Duodenal mucosa (tissue), 2 donors: Measurements from ENCODE around the gene FLYWCH2.
"Not testable (repeated sequence)": the region's sequence is repeated elsewhere in the genome, so short reads cannot be mapped to it uniquely, and the experiment has no call there.

ENCODE experiments used
- H3K27ac ChIP-seq: one replicate; pipeline ENCODE4 v1.7.0; 2013; ENCODE audit warnings: low read depth, low read length
- H3K27me3 ChIP-seq, 2 donors: one replicate each; pipeline ENCODE4 v1.7.0; 2013; ENCODE audit warnings: low read length in 2 of 2, control low read depth in 1 of 2; ENCODE audit not compliant: insufficient read depth in 2 of 2, control insufficient read depth in 1 of 2
- H3K36me3 ChIP-seq, 2 donors: one replicate each; pipeline ENCODE4 v1.7.0; 2013; ENCODE audit warnings: low read length in 2 of 2, control low read depth in 1 of 2; ENCODE audit not compliant: insufficient read depth in 2 of 2, control insufficient read depth in 1 of 2
- H3K4me1 ChIP-seq, 2 donors: one replicate each; pipeline ENCODE4 v1.7.0; 2013; ENCODE audit warnings: low read length in 2 of 2, control low read depth in 1 of 2; ENCODE audit not compliant: insufficient read depth in 2 of 2, control insufficient read depth in 1 of 2
- H3K4me3 ChIP-seq, 2 donors: one replicate each; pipeline ENCODE4 v1.7.0; 2013; ENCODE audit warnings: low read length in 2 of 2, low read depth in 1 of 2
- H3K9ac ChIP-seq, 2 donors: one replicate each; pipeline ENCODE4 v1.7.0; 2013; ENCODE audit warnings: low read length in 2 of 2, low read depth in 1 of 2
- H3K9me3 ChIP-seq, 2 donors: one replicate each; pipeline ENCODE4 v1.7.0; 2013; ENCODE audit warnings: low read length in 2 of 2, control low read depth in 1 of 2; ENCODE audit not compliant: control insufficient read depth in 1 of 2

The FLYWCH2 gene

DNA sequence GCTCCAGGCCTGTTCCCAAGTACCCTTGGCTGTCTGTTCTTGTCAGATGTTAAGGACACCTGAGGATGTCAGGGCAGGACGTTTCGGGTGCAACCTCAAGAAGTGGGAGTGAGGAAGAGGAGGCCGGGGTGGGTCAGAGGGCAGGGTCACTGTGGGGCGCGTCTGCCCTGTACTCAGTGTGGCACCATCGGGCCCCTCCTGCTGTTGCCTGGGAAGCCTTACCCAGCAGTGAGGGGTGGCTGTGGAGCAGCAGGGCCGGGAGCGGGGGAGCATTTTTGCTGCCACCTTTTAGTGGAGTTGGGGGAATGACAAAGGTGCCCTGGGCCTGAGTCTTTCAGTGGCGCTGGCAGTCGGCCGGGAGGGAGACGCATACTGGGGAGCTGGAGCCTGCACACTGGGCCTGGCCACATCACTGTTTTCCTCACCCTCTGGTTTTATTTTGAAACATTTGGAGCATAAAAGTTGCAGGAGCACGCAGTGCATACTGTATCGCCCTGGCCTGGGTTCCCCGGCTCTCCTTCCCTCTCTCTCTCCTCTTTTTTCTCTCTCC is 17.6 kb downstream of the FLYWCH2 start:
- Histone ChIP-seq H3K36me3 (peaks cover 0 to 17% of the 10 kb centered on the region in 2 donors), H3K9ac (no peak overlapping the region), H3K27me3 (no peaks in the 10 kb centered on the region), H3K4me1 (peaks cover 5 to 6% of the 10 kb centered on the region in 2 donors), H3K9me3 (no peaks in the 10 kb centered on the region), H3K4me3 (no peak overlapping the region), H3K27ac (no peak overlapping the region)

DNA sequence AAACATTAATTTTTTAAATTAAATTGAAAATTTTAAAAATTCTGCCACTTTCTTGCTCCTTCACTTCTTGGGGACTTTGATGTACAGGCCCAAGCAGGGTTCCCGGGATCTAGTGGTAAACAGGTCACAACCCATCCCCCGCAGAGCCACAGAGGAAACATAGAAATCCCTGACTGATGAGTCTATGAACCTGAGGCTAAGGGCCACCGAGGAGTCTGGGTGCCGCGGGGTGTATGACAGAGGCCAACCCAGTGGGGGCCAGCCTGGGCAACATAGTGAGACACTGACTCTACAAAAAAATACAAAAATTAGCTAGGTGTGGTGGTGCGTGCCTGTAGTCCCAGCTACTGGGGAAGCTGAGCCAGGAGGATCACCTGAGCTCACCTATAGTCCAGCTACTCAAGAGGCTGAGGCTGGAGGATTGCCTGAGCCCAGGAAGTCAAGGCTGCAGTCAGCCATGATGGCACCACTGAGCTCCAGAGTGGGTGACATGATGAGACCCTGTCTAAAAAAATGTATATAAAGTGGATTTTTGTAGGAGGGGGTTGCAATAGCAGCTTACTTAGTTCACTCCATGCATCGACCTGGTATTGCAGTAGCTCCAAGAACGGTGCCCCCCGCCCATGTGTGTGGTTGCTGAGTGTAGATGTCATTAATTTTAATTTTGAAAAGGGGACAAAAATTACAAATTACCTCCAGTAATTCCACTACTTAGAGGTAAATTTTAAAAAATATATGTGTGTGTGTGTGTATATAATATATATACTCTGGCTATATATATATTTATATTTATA is 19.5 kb downstream of the FLYWCH2 start:
- no peak overlapping the region for H3K27ac ChIP-seq
- H3K36me3 ChIP-seq = peaks cover 0 to 9% of the 10 kb centered on the region in 2 donors
- no peak overlapping the region for H3K9ac ChIP-seq
- no peak overlapping the region for H3K4me3 ChIP-seq
- H3K27me3 ChIP-seq = no peaks in the 10 kb centered on the region
- H3K4me1 ChIP-seq = peaks cover 9% of the 10 kb centered on the region in 2 donors
- H3K9me3 ChIP-seq = no peaks in the 10 kb centered on the region

DNA sequence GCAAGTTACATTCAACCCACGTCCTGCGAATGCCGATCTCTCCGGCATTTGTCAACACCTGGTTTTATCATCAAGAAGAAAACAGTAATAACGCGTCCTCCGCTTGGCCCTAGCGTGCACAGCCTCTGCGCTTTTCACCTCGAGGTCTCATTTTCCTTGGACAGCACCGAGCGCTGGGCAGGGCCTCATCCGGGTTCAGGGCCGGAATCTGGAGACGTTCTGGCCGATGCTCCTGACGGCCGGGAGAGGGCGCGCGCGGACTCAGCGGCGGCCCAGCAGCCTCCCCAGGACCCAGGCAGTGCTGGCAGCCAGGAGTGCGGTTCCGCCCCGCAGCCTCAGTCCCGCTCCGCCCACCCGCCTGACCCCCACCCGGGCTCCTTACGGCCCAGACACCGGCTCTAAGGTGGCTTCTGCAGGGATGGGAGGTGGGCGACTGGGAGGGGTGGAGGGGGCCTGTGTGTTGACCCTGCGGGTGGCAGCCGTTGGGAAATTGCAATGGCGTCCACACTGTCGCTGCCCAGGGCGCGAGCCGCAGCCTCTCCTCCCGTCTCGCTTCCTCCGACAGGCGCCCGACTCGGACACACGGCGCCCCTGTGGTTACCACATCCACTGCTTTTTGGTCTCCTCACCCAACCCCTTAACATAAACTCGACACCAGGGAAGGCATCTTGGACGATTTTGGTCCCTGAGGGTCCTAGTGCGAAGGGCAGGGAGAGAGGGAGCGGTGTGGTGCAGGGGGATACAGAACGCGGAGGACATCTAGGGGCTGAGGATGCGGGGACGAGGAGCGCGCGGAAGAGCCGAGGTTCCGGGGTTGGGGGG is 21.3 kb downstream of the FLYWCH2 start:
- no peaks in the 10 kb centered on the region for H3K9me3 ChIP-seq
- H3K36me3 ChIP-seq = peaks cover 0 to 4% of the 10 kb centered on the region in 2 donors
- no peaks in the 10 kb centered on the region for H3K27me3 ChIP-seq
- peak overlapping the region; percentile 93 for H3K27ac ChIP-seq
- peak overlapping the region; percentile 95 to 98 for H3K9ac ChIP-seq
- peaks cover 9% of the 10 kb centered on the region in 2 donors for H3K4me1 ChIP-seq
- H3K4me3 ChIP-seq = peak overlapping the region; percentile 95 to 97

DNA sequence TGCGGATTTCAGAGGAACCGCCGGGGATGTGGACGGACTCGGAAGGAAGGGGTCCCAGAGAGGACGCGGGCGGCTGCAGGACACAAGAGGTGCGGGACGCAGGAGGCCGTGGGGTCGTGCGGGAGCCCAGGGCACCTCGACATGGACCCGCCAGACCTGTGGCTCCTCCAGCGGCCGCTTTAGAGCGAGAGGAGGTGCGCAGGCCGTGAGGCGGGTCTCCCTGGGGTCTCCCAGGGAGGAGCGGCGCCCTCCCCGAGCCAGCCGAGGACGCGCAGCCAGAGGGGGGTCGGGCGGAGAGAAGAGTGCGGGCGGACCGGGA is 21.9 kb downstream of the FLYWCH2 start:
- Histone ChIP-seq H3K4me1 (peaks cover 9% of the 10 kb centered on the region in 2 donors), H3K27ac (peak overlapping the region; percentile 93)

DNA sequence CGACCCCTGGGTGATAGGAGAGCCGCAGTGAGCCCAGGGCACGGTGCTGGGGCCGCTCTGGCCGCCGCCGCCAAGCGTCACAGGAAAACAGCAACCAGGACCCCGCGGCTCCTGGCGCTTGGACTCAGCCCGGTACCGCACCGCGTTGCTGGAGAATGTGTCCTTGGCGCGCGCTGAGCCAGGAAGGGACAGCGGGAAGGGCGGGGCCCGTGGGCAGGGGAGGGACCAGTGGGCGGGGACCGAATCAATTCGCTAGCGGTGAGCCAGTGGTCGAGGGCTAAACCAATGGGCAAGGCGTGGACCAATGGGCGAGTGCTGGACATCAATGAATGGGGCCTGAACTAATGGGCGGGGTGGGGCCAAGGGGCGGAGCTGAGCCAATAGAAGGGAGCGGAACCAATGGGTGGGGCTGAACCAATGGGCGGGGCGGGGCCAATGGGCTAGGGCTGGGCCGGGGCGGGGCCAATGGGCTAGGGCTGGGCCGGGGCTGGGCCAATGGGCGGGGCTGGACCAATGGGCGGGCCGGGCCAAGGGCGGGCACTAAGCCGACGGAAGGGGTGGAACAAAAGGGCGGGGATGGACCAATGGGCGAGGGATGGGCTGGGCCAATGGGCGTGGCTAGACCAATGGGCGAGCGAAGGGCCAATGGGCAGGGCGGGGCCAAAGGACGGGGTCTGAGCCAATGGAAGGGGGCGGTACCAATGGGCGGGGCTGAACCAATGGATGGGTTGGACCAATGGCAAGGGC is 22.4 kb downstream of the FLYWCH2 start:
- peaks cover 9% of the 10 kb centered on the region in 2 donors for H3K4me1 ChIP-seq
- peak overlapping the region; percentile 95 to 98 for H3K9ac ChIP-seq
- H3K27ac ChIP-seq = peak overlapping the region; percentile 93
- no peaks in the 10 kb centered on the region for H3K36me3 ChIP-seq
- no peaks in the 10 kb centered on the region for H3K27me3 ChIP-seq
- no peaks in the 10 kb centered on the region for H3K9me3 ChIP-seq
- peak overlapping the region; percentile 95 to 97 for H3K4me3 ChIP-seq

More for the DNA sequence above, 21.9 kb downstream of the FLYWCH2 start:
- H3K27me3 ChIP-seq = no peaks in the 10 kb centered on the region
- peak overlapping the region; percentile 95 to 98 for H3K9ac ChIP-seq
- H3K4me3 ChIP-seq = peak overlapping the region; percentile 95 to 97
- no peaks in the 10 kb centered on the region for H3K9me3 ChIP-seq
- no peaks in the 10 kb centered on the region for H3K36me3 ChIP-seq

DNA sequence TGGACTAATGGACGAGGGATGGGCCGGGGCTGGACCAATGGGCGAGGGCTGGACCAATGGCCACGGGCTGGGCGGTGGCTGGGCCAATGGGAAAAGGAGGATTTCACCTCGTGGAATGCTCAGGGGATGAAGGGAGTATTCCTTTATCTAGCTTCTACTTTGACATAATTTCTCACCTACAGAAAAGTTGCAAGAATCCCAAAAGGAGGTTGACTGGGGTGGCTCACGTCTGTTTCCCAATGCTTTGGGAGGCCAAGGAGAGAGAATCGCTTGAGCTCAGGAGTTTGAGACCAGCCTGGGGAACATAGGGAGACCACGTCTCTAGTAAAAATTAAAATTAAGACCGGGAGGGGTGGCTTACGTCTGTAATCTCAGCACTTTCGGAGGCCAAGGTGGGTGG is 23.0 kb downstream of the FLYWCH2 start:
- Histone ChIP-seq H3K9me3 (no peaks in the 10 kb centered on the region), H3K27ac (peak overlapping the region; percentile 39), H3K4me1 (peaks cover 9% of the 10 kb centered on the region in 2 donors), H3K36me3 (no peaks in the 10 kb centered on the region), H3K4me3 (no peak overlapping the region), H3K27me3 (no peaks in the 10 kb centered on the region), H3K9ac (no peak overlapping the region)

DNA sequence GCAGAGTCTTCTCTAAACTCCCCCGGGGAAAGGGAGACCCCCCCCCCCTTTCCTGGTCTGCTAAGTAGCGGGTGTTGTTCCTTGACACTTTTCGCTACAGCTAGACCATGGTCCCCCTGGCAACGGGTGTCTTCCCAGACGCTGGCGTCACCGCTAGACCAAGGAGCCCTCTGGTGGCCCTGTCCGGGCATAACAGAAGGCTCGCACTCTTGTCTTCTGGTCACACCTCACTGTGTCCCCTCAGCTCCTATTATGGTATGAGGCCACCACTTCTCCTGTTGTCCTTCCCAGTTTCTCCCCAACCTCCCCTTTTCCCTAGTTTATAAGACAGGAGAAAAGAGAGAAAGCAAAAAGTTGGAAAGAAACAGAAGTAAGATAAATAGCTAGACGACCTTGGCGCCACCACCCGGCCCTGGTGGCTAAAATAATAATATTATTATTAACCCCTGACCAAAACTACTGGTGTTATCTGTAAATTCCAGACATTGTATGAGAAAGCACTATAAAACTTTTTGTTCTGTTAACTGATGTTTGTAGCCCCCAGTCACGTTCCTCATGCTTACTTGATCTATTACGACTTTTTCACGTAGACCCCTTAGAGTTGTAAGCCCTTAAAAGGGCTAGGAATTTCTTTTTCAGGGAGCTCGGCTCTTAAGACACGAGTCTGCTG is 24.2 kb downstream of the FLYWCH2 start:
- H3K4me3 ChIP-seq, H3K27ac ChIP-seq, H3K4me1 ChIP-seq: not testable (repeated sequence)

DNA sequence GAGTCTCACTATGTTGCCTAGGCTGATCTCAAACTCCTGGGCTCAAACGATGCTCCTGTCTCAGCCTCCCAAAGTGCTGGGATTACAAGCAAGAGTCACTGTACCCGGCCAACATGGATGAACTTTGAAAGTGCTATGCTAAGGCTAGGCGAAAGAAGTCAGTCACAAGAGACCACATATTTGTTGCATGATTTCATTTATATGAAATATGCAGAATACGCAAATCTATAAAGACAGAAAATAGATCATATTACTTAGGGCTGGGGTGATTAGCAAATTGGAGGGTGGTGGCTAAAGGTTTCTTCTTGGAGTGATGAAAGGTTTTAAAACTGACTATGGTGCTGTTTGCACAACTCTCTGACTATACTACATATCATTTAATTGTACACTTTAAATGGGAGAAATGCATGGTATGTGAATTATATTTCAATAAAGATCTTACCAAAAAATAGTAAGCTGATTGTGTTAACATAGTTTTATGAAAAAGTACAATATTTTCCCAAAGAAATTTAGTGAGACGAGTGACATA is 27.5 kb downstream of the FLYWCH2 start:
- Histone ChIP-seq H3K27ac (no peak overlapping the region), H3K4me3 (no peak overlapping the region), H3K27me3 (no peaks in the 10 kb centered on the region), H3K4me1 (peaks cover 9 to 11% of the 10 kb centered on the region in 2 donors), H3K9ac (no peak overlapping the region), H3K9me3 (no peaks in the 10 kb centered on the region), H3K36me3 (peaks cover 0 to 4% of the 10 kb centered on the region in 2 donors)

More for the DNA sequence above, 24.2 kb downstream of the FLYWCH2 start:
- not testable (repeated sequence) for H3K27me3 ChIP-seq, H3K9ac ChIP-seq, H3K36me3 ChIP-seq, H3K9me3 ChIP-seq

DNA sequence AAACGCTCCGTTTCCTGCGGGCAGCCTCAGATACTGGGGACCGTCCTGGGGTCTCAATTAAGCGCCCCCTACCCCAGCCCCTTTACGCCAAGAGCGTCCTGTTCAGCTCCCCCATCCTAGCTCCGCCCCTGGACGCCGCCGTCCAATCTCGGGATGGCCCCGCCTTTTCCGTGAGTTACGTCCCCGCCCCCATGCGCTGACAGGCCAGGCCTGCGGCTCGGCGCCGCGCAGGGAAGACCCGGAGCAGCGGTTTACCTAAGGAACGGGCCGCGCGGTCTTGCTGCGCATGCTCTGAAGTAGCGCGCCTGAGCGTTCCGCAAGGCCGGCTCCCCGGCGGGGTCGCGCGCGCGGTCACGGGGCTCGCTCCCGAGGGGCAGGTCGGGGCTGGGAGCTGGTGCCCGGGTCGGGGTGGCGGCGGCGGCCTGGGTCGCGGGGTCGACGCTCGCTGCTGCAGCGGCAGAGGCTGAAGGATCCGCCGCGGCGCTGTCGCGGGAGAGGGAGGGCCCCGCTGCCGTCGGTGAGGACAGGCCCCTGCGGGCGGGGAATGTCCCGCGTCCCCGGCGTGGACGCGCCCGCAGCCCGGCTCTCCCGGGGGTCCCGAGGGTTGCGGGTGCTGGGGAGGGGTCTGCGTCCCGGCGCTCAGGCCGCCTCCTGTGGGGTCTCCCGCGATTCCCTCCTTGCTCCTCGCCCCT is 28.8 kb downstream of the FLYWCH2 start, which contains the start of gene FLYWCH1:
TSS of gene FLYWCH1 (plus strand) at position 294 of the 692 bp plus-strand sequence. CDS start 17,755 bp downstream, outside the sequence.
- peak within 1 kb of the TSS; percentile 80 to 88 for H3K4me3 ChIP-seq
- H3K9me3 ChIP-seq = no peaks in the 10 kb centered on the region
- no peaks in the 10 kb centered on the region for H3K27me3 ChIP-seq
- peak within 1 kb of the TSS; percentile 68 to 76 for H3K9ac ChIP-seq
- peak within 1 kb of the TSS; percentile 46 for H3K27ac ChIP-seq
- peaks cover 0 to 9% of the 10 kb centered on the region in 2 donors for H3K36me3 ChIP-seq
- H3K4me1 ChIP-seq = peaks cover 6 to 7% of the 10 kb centered on the region in 2 donors
